Muscle layer of colon (tissue), 2 donors: ENCODE data around the gene CTBP1.

Source experiments
- H3K27ac ChIP-seq: one replicate; pipeline ENCODE4 v1.7.0; 2013; ENCODE audit warnings: low read depth, mild to moderate bottlenecking, low read length, moderate library complexity
- H3K27me3 ChIP-seq, 2 donors: one replicate each; pipeline ENCODE4 v1.7.0; 2013; ENCODE audit warnings: low read length in 2 of 2, mild to moderate bottlenecking in 2 of 2; ENCODE audit not compliant: insufficient read depth in 2 of 2, control insufficient read depth in 1 of 2
- H3K36me3 ChIP-seq: one replicate; pipeline ENCODE4 v1.7.0; 2013; ENCODE audit warnings: mild to moderate bottlenecking, low read length; ENCODE audit not compliant: insufficient read depth
- H3K4me1 ChIP-seq: one replicate; pipeline ENCODE4 v1.7.0; 2013; ENCODE audit warnings: mild to moderate bottlenecking, low read length; ENCODE audit not compliant: insufficient read depth
- H3K4me3 ChIP-seq, 2 donors: one replicate each; pipeline ENCODE4 v1.7.0; 2013; ENCODE audit warnings: low read length in 2 of 2, low read depth in 1 of 2, mild to moderate bottlenecking in 1 of 2, moderate library complexity in 1 of 2
- H3K9ac ChIP-seq: one replicate; pipeline ENCODE4 v1.7.0; 2013; ENCODE audit warnings: low read length
- H3K9me3 ChIP-seq: one replicate; pipeline ENCODE4 v1.7.0; 2013; ENCODE audit warnings: mild to moderate bottlenecking, low read length
- donor health status: abdominal sarcoma.
- donor health status: Adenocarcinoma of cecum.

The CTBP1 gene

GRCh38 chr4:1216869-1217294 lies 32.0 kb downstream of the CTBP1 start:
- no peaks in the 10 kb centered on the region for H3K27me3 ChIP-seq
- peaks cover 5% of the 10 kb centered on the region for H3K4me1 ChIP-seq
- H3K9ac ChIP-seq, result no peak overlapping the region
- no peaks in the 10 kb centered on the region for H3K9me3 ChIP-seq
- no peak overlapping the region for H3K27ac ChIP-seq
- peaks cover 50% of the 10 kb centered on the region for H3K36me3 ChIP-seq
- no peak overlapping the region for H3K4me3 ChIP-seq

GRCh38 chr4:1216076-1216614 lies 32.8 kb downstream of the CTBP1 start:
- Histone ChIP-seq H3K27ac (no peak overlapping the region), H3K4me3 (no peak overlapping the region), H3K4me1 (peaks cover 13% of the 10 kb centered on the region), H3K36me3 (peaks cover 50% of the 10 kb centered on the region), H3K27me3 (no peaks in the 10 kb centered on the region), H3K9ac (no peak overlapping the region), H3K9me3 (no peaks in the 10 kb centered on the region)

DNA sequence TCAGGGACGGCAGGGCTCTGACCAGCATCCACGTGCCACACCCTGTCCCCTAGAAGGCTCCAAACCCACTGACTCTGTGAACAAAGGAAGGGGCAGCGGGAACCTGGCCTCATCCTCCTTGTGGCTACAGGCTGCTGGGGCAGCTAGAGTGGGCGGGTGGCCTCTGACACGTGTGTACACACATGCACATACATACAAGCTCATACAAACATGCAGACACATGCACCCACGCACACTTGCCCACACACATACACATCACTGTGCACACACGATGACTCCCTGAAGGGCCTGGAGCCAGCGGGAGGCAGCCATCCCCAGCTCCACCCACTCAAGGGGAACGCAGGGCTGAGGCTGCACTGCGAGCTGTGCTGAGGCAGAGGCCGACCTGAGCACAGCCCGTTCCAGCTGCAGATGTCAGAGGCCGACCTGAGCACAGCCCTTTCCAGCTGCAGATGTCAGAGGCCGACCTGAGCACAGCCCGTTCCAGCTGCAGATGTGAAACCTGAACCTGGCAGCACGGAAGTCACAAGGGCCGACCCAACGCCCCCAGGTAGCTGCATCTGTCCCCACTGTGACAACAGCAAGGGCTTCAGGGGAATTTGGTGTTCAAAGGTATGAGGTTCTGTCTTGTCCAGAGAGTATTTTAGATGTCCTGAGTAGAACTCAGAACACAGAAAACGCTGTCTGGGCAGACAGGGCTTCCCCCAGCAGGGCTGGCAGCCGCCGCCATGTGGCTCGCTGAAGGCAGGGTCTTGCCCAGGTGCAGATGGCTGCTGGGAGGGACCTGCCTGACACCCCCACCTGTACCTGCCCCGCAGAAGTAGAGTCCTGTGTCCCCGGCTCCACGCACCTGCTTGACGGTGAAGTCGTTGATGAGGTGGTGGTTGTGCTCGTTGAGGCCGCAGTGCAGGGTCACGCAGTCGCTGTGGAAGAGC lies 33.5 kb downstream of the CTBP1 start:
- no peaks in the 10 kb centered on the region for H3K27me3 ChIP-seq
- no peak overlapping the region for H3K9ac ChIP-seq
- H3K36me3 ChIP-seq, result peaks cover 50% of the 10 kb centered on the region
- no peak overlapping the region for H3K27ac ChIP-seq
- H3K4me3 ChIP-seq, result no peak overlapping the region
- no peaks in the 10 kb centered on the region for H3K9me3 ChIP-seq
- H3K4me1 ChIP-seq, result peaks cover 20% of the 10 kb centered on the region

DNA sequence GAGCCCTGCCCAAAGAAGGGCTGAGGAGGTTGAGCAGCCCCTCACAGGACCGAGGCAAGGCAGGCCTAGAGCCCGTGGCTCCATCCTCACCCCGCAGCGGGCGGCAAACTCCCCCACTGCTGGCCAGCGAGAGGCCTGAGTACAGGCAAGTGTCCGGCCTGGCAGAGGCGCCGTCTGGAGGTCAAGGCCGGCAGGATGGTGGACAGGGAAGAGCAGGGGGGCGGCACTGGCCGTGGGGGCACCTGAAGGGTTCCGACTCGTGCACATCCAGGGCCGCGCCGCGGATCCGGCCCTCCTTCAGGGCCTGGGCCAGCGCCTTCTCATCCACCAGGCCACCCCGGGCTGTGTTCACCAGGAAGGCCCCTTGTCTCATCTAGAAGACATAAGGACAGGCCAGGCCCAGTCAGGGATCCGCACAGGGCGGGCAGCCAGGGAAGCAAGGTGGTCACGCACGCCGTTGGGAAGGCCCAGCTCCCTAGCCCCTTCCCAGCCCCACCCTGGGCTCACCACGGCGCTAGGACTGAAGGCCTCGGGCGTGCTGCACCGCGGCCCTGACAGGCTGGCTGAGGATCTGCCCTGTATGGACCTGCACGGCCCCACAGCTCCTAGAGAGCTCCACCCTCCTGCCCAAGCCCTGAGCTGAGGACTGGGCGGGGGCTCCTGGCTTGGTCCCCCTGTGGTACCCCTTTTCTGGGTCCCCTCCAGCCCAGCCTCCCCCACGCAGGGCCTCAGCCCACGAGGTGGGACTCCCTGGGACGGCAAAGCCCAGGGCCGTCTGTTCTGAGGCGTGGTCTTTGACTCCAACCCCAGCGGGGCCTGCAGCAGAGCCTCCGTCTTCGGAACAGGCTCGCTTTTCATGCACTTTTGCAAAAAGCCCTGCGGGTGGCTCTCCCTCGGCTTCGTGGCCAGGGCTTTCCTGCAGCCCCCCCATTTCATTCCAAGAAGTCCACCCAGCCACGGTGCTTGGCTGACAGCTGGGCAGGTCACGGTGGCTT lies 34.5 kb downstream of the CTBP1 start:
- Histone ChIP-seq H3K9ac (no peak overlapping the region), H3K9me3 (no peaks in the 10 kb centered on the region), H3K36me3 (peaks cover 47% of the 10 kb centered on the region), H3K27ac (no peak overlapping the region), H3K4me1 (peaks cover 30% of the 10 kb centered on the region), H3K27me3 (no peaks in the 10 kb centered on the region), H3K4me3 (no peak overlapping the region)

DNA sequence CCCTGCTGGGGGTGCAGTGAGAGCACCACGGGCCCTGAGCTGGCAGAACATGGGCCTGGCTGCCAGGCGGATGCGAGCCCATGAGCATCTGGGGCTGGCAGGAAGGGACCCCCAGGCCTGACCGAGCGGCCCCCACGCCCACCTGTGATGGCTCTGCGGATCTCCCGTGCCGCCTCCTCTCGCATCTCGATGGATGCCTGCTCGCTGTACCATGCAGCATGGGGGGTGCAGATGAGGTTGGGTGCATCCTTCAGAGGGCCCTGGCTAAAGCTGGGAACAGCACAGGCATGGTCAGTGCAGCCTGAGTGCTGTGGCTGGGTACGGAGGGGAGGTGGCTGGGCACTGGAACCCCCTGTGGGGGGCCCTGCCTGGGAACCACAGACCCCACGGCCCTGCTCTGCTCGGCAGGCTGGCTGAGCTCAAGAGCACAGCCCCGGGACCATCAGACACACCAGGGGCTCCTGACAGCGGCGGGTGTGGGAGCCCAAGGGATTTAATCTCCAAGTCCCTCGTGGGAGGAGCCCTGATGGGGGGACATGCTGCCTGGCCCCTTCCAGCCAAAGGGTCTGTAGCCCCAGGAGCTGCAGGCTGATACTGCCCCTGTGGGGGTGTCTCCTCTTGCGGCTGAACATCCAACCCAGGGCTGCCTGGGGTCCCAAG lies 35.5 kb downstream of the CTBP1 start:
- Histone ChIP-seq H3K4me1 (peaks cover 40% of the 10 kb centered on the region), H3K36me3 (peaks cover 44% of the 10 kb centered on the region), H3K9ac (no peak overlapping the region), H3K27ac (peak overlapping the region; percentile 29), H3K27me3 (no peaks in the 10 kb centered on the region), H3K9me3 (no peaks in the 10 kb centered on the region), H3K4me3 (no peak overlapping the region)

GRCh38 chr4:1212546-1213335 lies 36.2 kb downstream of the CTBP1 start:
- Histone ChIP-seq H3K9me3 (no peaks in the 10 kb centered on the region), H3K27ac (peak overlapping the region; percentile 29), H3K36me3 (peaks cover 44% of the 10 kb centered on the region), H3K9ac (no peak overlapping the region), H3K4me1 (peaks cover 41% of the 10 kb centered on the region), H3K4me3 (no peak overlapping the region), H3K27me3 (no peaks in the 10 kb centered on the region)

GRCh38 chr4:1211891-1212545 lies 36.9 kb downstream of the CTBP1 start:
- H3K4me1 ChIP-seq, result peaks cover 41% of the 10 kb centered on the region
- H3K36me3 ChIP-seq, result peaks cover 43% of the 10 kb centered on the region
- H3K27me3 ChIP-seq, result no peaks in the 10 kb centered on the region
- no peaks in the 10 kb centered on the region for H3K9me3 ChIP-seq
- no peak overlapping the region for H3K9ac ChIP-seq
- no peak overlapping the region for H3K4me3 ChIP-seq
- no peak overlapping the region for H3K27ac ChIP-seq

- H3K4me1 ChIP-seq, result peaks cover 41% of the 10 kb centered on the region
- peaks cover 36% of the 10 kb centered on the region for H3K36me3 ChIP-seq
- H3K27ac ChIP-seq, result peak overlapping the region; percentile 3
Measured at GRCh38 chr4:1211371-1211770, 37.6 kb downstream of the CTBP1 start.

GRCh38 chr4:1210971-1211370 lies 38.0 kb downstream of the CTBP1 start:
- Histone ChIP-seq H3K4me1 (peaks cover 41% of the 10 kb centered on the region), H3K36me3 (peaks cover 34% of the 10 kb centered on the region), H3K4me3 (no peak overlapping the region), H3K27me3 (no peaks in the 10 kb centered on the region), H3K9ac (no peak overlapping the region), H3K9me3 (no peaks in the 10 kb centered on the region), H3K27ac (peak overlapping the region; percentile 3)

More at GRCh38 chr4:1211371-1211770, 37.6 kb downstream of the CTBP1 start:
- no peak overlapping the region for H3K9ac ChIP-seq
- H3K9me3 ChIP-seq, result no peaks in the 10 kb centered on the region
- H3K4me3 ChIP-seq, result no peak overlapping the region
- H3K27me3 ChIP-seq, result no peaks in the 10 kb centered on the region
